ENCODE results near the gene WDR82.

WDR82 gene

GRCh38 chr3:52213901-52214300 lies 64.5 kb downstream of the WDR82 start:
- H3K9me3 ChIP-seq (ENCODE audit: insufficient read depth, low read depth, low read length): no peaks in the 10 kb centered on the region
- H3K4me1 ChIP-seq (ENCODE audit: insufficient read depth, low read length, poor library complexity, severe bottlenecking): peaks cover 26% of the 10 kb centered on the region
- no peak overlapping the region for H3K9ac ChIP-seq (ENCODE audit: low read depth, low read length, poor library complexity, severe bottlenecking)
- no peak overlapping the region for H2AFZ ChIP-seq (ENCODE audit: low read length)
- peaks cover 5% of the 10 kb centered on the region for H3K79me2 ChIP-seq (ENCODE audit: insufficient read depth, low read length)
- no peak overlapping the region for H3K4me2 ChIP-seq (ENCODE audit: low read depth, low read length, poor library complexity, severe bottlenecking)
- H3K9me2 ChIP-seq (replicated peaks; ENCODE audit: low read depth, low read length): no peaks in the 10 kb centered on the region
- no peaks in the 10 kb centered on the region for H4K20me1 ChIP-seq (ENCODE audit: insufficient read depth, low read length, poor library complexity, severe bottlenecking)
- no peak overlapping the region for H3K4me3 ChIP-seq (ENCODE audit: low read length, poor library complexity, severe bottlenecking)
- H3K36me3 ChIP-seq (ENCODE audit: insufficient read depth, low read length): peaks cover 66% of the 10 kb centered on the region
- TF ChIP-seq, protein P1, sequence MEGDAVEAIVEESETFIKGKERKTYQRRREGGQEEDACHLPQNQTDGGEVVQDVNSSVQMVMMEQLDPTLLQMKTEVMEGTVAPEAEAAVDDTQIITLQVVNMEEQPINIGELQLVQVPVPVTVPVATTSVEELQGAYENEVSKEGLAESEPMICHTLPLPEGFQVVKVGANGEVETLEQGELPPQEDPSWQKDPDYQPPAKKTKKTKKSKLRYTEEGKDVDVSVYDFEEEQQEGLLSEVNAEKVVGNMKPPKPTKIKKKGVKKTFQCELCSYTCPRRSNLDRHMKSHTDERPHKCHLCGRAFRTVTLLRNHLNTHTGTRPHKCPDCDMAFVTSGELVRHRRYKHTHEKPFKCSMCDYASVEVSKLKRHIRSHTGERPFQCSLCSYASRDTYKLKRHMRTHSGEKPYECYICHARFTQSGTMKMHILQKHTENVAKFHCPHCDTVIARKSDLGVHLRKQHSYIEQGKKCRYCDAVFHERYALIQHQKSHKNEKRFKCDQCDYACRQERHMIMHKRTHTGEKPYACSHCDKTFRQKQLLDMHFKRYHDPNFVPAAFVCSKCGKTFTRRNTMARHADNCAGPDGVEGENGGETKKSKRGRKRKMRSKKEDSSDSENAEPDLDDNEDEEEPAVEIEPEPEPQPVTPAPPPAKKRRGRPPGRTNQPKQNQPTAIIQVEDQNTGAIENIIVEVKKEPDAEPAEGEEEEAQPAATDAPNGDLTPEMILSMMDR (conservative IDR thresholded peaks at IDR 0.05; ENCODE audit: low read length): no peak
- no peak for TF ChIP-seq EZH2phosphoT487 (IDR thresholded peaks at IDR 0.05; ENCODE audit: borderline replicate concordance)
- H3F3A ChIP-seq (ENCODE audit: low read depth): peaks cover 13% of the 10 kb centered on the region; the same call in 1 of the 2 replicates
- no peaks in the 10 kb centered on the region for H3K27me3 ChIP-seq (ENCODE audit: insufficient read depth, low read length, poor library complexity, severe bottlenecking)

- peaks cover 12% of the 10 kb centered on the region; the same call in 1 of the 2 replicates for H3F3A ChIP-seq (ENCODE audit: low read depth)
- no peaks in the 10 kb centered on the region for H3K9me2 ChIP-seq (replicated peaks; ENCODE audit: low read depth, low read length)
- no peak overlapping the region for H2AFZ ChIP-seq (ENCODE audit: low read length)
- TF ChIP-seq EZH2phosphoT487 (IDR thresholded peaks at IDR 0.05; ENCODE audit: borderline replicate concordance): no peak
- TF ChIP-seq, protein P1 (conservative IDR thresholded peaks at IDR 0.05; ENCODE audit: low read length): no peak
- peaks cover 3% of the 10 kb centered on the region for H3K79me2 ChIP-seq (ENCODE audit: insufficient read depth, low read length)
- peaks cover 18% of the 10 kb centered on the region for H3K4me1 ChIP-seq (ENCODE audit: insufficient read depth, low read length, poor library complexity, severe bottlenecking)
- H4K20me1 ChIP-seq (ENCODE audit: insufficient read depth, low read length, poor library complexity, severe bottlenecking): no peaks in the 10 kb centered on the region
- H3K9me3 ChIP-seq (ENCODE audit: insufficient read depth, low read depth, low read length): no peaks in the 10 kb centered on the region
- H3K36me3 ChIP-seq (ENCODE audit: insufficient read depth, low read length): peaks cover 75% of the 10 kb centered on the region
- H3K9ac ChIP-seq (ENCODE audit: low read depth, low read length, poor library complexity, severe bottlenecking): no peak overlapping the region
- H3K4me3 ChIP-seq (ENCODE audit: low read length, poor library complexity, severe bottlenecking): no peak overlapping the region
- no peak overlapping the region for H3K4me2 ChIP-seq (ENCODE audit: low read depth, low read length, poor library complexity, severe bottlenecking)
- no peaks in the 10 kb centered on the region for H3K27me3 ChIP-seq (ENCODE audit: insufficient read depth, low read length, poor library complexity, severe bottlenecking)
Measured at GRCh38 chr3:52213005-52213404, 65.4 kb downstream of the WDR82 start.

- Histone ChIP-seq H3K27me3 (ENCODE audit: insufficient read depth, low read length, poor library complexity, severe bottlenecking) (no peaks in the 10 kb centered on the region), H3K4me1 (ENCODE audit: insufficient read depth, low read length, poor library complexity, severe bottlenecking) (peaks cover 2% of the 10 kb centered on the region), H4K20me1 (ENCODE audit: insufficient read depth, low read length, poor library complexity, severe bottlenecking) (no peaks in the 10 kb centered on the region), H3K9me3 (ENCODE audit: insufficient read depth, low read depth, low read length) (no peaks in the 10 kb centered on the region), H3K9ac (ENCODE audit: low read depth, low read length, poor library complexity, severe bottlenecking) (no peak overlapping the region), H3K9me2 (replicated peaks; ENCODE audit: low read depth, low read length) (no peaks in the 10 kb centered on the region), H3K79me2 (ENCODE audit: insufficient read depth, low read length) (peaks cover 3% of the 10 kb centered on the region; the same call in 1 of the 2 replicates), H2AFZ (ENCODE audit: low read length) (no peak overlapping the region), H3K36me3 (ENCODE audit: insufficient read depth, low read length) (peaks cover 87% of the 10 kb centered on the region), H3F3A (ENCODE audit: low read depth) (no peaks in the 10 kb centered on the region), H3K4me3 (ENCODE audit: low read length, poor library complexity, severe bottlenecking) (no peak overlapping the region), H3K4me2 (ENCODE audit: low read depth, low read length, poor library complexity, severe bottlenecking) (no peak overlapping the region)
- TF ChIP-seq EZH2phosphoT487 (IDR thresholded peaks at IDR 0.05; ENCODE audit: borderline replicate concordance): no peak
- TF ChIP-seq, protein P1 (conservative IDR thresholded peaks at IDR 0.05; ENCODE audit: low read length): no peak
Measured at GRCh38 chr3:52211268-52211891, 67.1 kb downstream of the WDR82 start.
